ENCODE results near the gene CSTPP1.
"Not testable (repeated sequence)": the region's sequence is repeated elsewhere in the genome, so short reads cannot be mapped to it uniquely, and the experiment has no call there.

CSTPP1 gene

GRCh38 chr11:47186076-47186699 lies 249.6 kb downstream of the CSTPP1 start, which contains the start of gene PACSIN3:
TSS of gene PACSIN3 (minus strand) at chr11:47186434. CDS start at chr11:47182727, 3,707 bp downstream.
- peak; percentile 24 for DNase-seq

GRCh38 chr11:47186700-47187695 lies 250.4 kb downstream of the CSTPP1 start:
- no peak for DNase-seq

- no peak for DNase-seq
Measured at GRCh38 chr11:47187723-47188122, 251.2 kb downstream of the CSTPP1 start.

GRCh38 chr11:47188259-47188658 lies 251.7 kb downstream of the CSTPP1 start:
- DNase-seq = no peak

- DNase-seq = no peak
Measured at GRCh38 chr11:47189100-47189834, 252.7 kb downstream of the CSTPP1 start.

- not testable (repeated sequence) for DNase-seq
Measured at GRCh38 chr11:47191137-47191536, 254.6 kb downstream of the CSTPP1 start.

GRCh38 chr11:47192111-47192510 lies 255.6 kb downstream of the CSTPP1 start:
- no peak for DNase-seq

- not testable (repeated sequence) for DNase-seq
Measured at GRCh38 chr11:47198161-47198560, 261.6 kb downstream of the CSTPP1 start.

GRCh38 chr11:47201015-47201414 lies 264.5 kb downstream of the CSTPP1 start:
- no peak for DNase-seq

GRCh38 chr11:47202576-47202975 lies 266.0 kb downstream of the CSTPP1 start:
- DNase-seq = no peak

GRCh38 chr11:47204637-47204989 lies 268.1 kb downstream of the CSTPP1 start:
- DNase-seq = no peak

- DNase-seq = not testable (repeated sequence)
Measured at GRCh38 chr11:47206577-47206976, 270.0 kb downstream of the CSTPP1 start.

GRCh38 chr11:47207459-47207858 lies 270.9 kb downstream of the CSTPP1 start:
- DNase-seq = no peak

- DNase-seq = not testable (repeated sequence)
Measured at GRCh38 chr11:47208008-47208552, 271.5 kb downstream of the CSTPP1 start.

GRCh38 chr11:47208628-47209027 lies 272.1 kb downstream of the CSTPP1 start:
- no peak for DNase-seq

Measured in activated gamma-delta T cell treated with Interleukin-2 at 50 U/mL for 16 hours (primary cell).